Putamen (tissue), 1 donor: ENCODE results near the gene UBAP2L.
"Not testable (repeated sequence)": the region's sequence is repeated elsewhere in the genome, so short reads cannot be mapped to it uniquely, and the experiment has no call there.

ENCODE experiments used
- DNase-seq: peaks from one replicate; pipeline ENCODE4 v3.0.0-alpha.2; 2016; ENCODE audit warnings: low spot score

The UBAP2L gene

DNA sequence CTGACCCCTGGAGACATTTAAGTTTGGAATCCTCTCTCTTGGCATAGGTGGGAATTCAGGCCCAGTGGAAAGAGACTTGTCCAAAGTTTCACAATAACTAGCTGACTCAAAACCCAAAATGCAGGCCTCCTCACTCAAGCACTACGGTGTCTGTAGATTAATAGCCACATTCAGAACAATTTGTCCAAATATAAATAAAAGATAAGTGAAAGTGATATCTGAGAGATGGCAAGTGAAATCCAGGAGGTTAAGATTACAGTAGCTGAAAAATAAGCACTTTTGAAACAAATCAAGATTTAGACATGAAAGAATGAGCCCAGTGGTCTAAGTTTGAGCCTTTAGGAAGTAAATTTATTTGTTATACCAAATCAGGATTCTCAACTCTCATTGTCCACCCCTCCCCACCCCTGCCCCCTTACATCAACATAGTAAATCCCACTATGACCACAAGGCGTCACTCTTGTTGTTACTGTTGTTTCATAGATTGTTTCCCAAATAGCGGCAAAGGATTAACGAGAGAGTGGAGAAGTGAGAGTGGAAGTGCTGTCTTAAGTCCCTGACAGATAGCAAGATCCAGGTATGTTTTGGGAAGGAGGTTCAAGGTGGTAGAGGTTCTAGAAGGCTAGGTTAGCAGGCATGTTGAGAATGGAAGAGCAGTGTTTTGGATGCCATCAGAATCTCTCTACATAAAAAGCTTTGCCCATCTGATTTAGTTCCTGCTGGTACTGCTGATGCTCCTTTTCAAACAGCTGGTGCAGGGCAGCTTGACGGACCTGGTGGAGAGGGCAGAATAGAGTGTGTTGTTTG, 21.8 kb upstream of the UBAP2L start:
- DNase-seq = no peak

DNA sequence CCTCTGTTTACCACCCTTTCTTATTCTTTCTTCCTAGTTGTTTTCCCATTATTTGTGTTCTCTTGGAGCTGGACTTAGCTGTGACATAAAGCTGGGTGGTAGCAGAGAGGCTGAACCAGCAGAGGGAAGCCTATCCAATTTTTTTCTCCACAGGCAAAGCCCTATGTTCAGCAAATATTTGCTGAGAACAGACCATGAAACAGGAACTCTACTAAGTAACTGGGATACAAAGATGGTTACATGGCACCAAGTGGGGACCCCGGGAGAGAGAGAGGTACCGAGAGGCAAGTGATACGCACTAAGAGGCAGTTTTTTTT, 21.2 kb upstream of the UBAP2L start:
- no peak for DNase-seq

DNA sequence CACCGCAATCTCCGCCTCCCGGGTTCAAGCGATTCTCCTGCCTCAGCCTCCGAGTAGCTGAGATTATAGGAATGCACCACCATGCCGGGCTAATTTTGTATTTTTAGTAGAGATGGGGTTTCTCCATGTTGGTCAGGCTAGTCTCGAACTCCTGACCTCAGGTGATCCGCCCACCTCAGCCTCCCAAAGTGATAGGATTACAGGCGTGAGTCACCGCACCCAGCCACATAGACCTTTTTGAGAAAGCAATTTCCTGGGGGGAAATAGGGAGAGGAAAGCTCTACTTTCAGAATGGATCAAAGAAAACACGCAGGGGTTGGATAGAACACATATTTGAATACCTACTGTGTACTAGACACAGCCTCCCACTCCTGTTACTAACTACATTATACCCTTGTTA, 15.0 kb upstream of the UBAP2L start:
- not testable (repeated sequence) for DNase-seq

- no peak for DNase-seq
Measured at GRCh38 chr1:154206196-154206595, 14.6 kb upstream of the UBAP2L start, which contains the start of gene CFAP141. CFAP141 (minus strand) TSS chr1:154206333; CDS start chr1:154206307, 26 bp downstream.

GRCh38 chr1:154207262-154207661, 13.5 kb upstream of the UBAP2L start:
- no peak for DNase-seq

DNA sequence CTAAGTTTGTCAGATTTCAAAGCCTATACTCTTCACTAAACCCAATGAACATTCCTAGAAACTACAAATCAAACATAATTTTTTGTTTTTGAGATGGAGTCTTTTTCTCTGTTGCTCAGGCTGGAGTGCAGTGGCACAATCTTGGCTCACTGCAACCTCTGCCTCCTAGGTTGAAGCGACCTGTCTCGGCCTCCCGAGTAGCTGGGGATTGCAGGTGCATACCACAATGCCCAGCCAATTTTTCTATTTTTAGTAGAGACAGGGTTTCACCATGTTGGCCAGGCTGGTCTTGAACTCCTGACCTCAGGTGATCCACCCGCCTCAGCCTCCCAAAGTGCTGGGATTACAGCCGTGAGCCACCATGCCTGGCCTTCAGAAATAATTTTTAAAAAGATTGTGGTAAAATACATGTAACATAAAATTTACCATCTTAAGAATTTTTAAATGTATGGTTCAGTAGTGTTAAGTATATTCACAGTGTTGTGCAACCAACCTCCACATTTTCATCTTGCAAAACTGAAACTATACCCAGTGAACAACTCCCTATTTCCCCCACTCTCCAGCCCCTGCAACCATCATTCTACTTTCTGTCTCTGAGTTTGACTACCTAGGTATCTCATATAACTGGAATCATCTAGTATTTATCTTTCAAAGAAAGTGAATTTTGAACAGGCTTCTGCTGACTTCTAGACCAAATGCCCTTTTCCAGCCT, 11.9 kb upstream of the UBAP2L start:
- DNase-seq = no peak

- no peak for DNase-seq
Measured at GRCh38 chr1:154212083-154212482, 8.7 kb upstream of the UBAP2L start.

DNA sequence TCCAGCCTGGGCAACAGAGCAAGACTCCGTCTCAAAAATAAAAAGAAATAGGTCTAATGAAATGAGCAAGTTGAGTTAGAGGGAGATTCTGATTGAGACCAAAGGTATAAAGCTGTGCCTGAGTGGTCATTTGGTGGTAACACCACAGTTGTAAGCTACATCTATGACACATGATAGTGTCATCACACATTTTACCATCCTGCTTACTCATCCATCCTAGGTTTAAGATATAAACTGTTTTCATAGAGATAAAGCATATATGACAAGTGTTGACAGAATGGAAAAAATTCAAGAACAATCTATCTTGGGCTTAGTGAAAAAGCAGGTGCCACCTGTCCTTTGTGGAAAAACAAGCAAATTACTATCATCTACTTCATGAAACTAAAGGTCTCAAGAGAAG, 7.5 kb upstream of the UBAP2L start:
- no peak for DNase-seq

- no peak for DNase-seq
Measured at GRCh38 chr1:154218545-154218944, 2.2 kb upstream of the UBAP2L start.

GRCh38 chr1:154219541-154219940, 1.2 kb upstream of the UBAP2L start:
- DNase-seq = peak; percentile 3

DNA sequence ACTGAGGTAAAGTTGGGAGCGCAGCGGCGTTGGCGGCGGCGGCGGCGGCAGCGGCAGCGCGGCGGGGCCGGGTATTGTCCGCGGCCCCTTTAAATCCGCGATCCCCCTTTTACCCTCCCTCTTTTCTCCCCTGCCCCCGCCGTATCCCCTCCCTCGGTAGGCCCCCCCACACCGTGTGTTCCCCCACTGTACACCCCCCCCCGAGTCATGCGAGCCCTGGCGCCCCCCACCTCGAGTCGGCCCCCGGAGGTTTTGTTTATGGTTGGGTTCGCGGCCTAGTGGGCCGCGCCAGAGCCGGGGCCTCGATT, 169 bp downstream of the UBAP2L start:
- DNase-seq = peak; percentile 67

DNA sequence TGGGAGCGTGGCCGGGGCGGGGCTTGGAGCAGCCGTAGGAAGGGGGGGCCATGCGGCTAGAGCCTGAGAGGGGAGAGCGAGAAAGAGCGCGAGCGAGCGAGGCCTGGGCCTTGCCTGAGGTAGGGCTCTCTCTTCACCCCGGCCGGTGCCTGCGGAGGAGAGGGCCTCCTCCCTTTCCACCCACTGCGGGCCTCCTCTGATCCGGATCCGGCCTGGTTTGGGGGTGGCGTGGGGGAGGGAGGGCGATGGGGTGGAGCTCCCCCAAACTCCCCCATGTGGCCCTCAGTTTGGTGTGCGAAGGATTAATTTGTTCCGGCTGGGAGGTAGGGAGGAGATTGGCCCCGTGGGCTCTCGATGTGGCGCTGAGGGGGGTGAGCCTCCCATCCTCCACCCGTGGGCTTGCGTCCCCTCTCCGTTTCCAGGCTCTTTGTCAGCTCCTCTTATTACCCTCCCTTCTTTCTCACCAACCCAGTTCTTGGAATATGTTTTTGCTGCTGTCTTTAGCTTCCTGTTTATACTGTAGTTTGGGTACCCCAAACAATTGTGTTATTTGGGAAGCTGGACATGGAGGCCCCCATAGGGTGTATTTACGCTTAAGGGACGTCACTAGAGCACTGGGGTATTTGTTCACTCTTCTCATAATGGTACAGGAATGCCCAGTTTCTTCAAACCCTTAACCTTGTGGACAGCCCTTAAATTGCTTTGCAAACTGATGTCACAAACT, 685 bp downstream of the UBAP2L start:
- no peak for DNase-seq

GRCh38 chr1:154222518-154222917, 1.8 kb downstream of the UBAP2L start:
- DNase-seq = no peak

GRCh38 chr1:154222918-154223317, 2.2 kb downstream of the UBAP2L start:
- DNase-seq = no peak

GRCh38 chr1:154223621-154224020, 2.9 kb downstream of the UBAP2L start:
- no peak for DNase-seq

DNA sequence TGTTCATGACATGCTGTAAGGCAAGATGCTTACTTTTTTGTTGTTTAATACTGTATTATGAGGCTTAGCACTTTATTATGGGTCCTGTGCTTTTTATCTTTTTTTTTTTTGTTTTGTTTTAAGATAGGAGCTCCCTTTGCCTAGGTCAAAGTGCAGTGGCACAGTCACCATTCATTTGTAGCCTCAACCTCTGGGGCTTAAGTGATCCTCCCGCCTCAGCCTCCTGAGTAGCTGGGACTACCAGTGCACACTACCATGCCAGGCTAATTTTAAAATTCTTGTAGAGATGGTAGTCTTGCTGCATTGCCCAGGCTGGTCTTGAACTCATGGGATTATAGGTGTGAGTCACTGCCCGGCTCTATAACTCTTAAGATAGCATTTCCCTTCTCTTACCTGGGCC, 4.6 kb downstream of the UBAP2L start:
- DNase-seq = no peak

- DNase-seq = not testable (repeated sequence)
Measured at GRCh38 chr1:154231112-154231511, 10.4 kb downstream of the UBAP2L start.

DNA sequence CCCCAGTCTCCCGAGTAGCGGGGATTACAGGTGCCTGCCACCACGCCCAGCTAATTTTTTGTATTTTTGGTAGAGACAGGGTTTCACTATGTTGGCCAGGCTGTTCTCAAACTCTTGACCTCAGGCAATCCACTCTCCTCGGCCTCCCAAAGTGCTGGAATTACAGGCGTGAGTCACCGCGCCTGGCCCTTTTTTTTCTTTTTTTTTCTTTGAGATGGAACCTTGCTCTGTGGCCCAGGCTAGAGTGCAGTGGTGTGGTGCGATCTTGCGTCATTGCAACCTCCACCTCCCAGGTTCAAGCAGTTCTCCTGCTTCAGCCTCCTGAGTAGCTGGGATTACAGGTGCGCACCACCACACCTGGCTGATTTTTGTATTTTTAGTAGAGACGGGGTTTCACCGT, 12.4 kb downstream of the UBAP2L start:
- not testable (repeated sequence) for DNase-seq

GRCh38 chr1:154236855-154237254, 16.1 kb downstream of the UBAP2L start:
- DNase-seq = no peak

GRCh38 chr1:154237435-154237834, 16.7 kb downstream of the UBAP2L start:
- no peak for DNase-seq

GRCh38 chr1:154237880-154238506, 17.2 kb downstream of the UBAP2L start:
- no peak for DNase-seq

GRCh38 chr1:154239491-154239890, 18.7 kb downstream of the UBAP2L start:
- DNase-seq = no peak
